Measurements from ENCODE around the gene EIF1AX.

- TF ChIP-seq CTCF (IDR thresholded peaks at IDR 0.05; ENCODE audit: low read depth, low read length, poor library complexity, severe bottlenecking) (no peak), EZH2phosphoT487 (IDR thresholded peaks at IDR 0.05; ENCODE audit: borderline replicate concordance, low read length) (no peak)
Observed at GRCh38 chrX:20141281-20142220, at the start of gene EIF1AX.
